ENCODE measurements around the gene TCEA2.

GRCh38 chr20:64081624-64081964, 18.6 kb downstream of the TCEA2 start:
- TF ChIP-seq TBP (CRISPR knock-in tag; IDR thresholded peaks at IDR 0.05) (no peak), ZNF484 (CRISPR knock-in tag; IDR thresholded peaks at IDR 0.05; ENCODE audit: borderline replicate concordance, low read depth) (no peak), SRF (IDR thresholded peaks at IDR 0.05; ENCODE audit: low read depth, low read length) (no peak), ZNF576 (CRISPR knock-in tag; IDR thresholded peaks at IDR 0.05) (no peak), BHLHE40 (IDR thresholded peaks at IDR 0.05; ENCODE audit: low read length) (no peak), ETS1 (CRISPR knock-in tag; IDR thresholded peaks at IDR 0.05) (no peak), MAX (IDR thresholded peaks at IDR 0.05) (no peak), ATF5 (CRISPR knock-in tag; IDR thresholded peaks at IDR 0.05; ENCODE audit: low read depth) (no peak), ZBTB21 (CRISPR knock-in tag; IDR thresholded peaks at IDR 0.05) (no peak)
- TF ChIP-seq, protein P1, sequence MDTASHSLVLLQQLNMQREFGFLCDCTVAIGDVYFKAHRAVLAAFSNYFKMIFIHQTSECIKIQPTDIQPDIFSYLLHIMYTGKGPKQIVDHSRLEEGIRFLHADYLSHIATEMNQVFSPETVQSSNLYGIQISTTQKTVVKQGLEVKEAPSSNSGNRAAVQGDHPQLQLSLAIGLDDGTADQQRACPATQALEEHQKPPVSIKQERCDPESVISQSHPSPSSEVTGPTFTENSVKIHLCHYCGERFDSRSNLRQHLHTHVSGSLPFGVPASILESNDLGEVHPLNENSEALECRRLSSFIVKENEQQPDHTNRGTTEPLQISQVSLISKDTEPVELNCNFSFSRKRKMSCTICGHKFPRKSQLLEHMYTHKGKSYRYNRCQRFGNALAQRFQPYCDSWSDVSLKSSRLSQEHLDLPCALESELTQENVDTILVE (CRISPR knock-in tag; IDR thresholded peaks at IDR 0.05): no peak
- TF ChIP-seq, protein P2, sequence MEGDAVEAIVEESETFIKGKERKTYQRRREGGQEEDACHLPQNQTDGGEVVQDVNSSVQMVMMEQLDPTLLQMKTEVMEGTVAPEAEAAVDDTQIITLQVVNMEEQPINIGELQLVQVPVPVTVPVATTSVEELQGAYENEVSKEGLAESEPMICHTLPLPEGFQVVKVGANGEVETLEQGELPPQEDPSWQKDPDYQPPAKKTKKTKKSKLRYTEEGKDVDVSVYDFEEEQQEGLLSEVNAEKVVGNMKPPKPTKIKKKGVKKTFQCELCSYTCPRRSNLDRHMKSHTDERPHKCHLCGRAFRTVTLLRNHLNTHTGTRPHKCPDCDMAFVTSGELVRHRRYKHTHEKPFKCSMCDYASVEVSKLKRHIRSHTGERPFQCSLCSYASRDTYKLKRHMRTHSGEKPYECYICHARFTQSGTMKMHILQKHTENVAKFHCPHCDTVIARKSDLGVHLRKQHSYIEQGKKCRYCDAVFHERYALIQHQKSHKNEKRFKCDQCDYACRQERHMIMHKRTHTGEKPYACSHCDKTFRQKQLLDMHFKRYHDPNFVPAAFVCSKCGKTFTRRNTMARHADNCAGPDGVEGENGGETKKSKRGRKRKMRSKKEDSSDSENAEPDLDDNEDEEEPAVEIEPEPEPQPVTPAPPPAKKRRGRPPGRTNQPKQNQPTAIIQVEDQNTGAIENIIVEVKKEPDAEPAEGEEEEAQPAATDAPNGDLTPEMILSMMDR (CRISPR knock-in tag; IDR thresholded peaks at IDR 0.05): no peak
